ENCODE measurements around the gene FAM76A.

Gene FAM76A

DNA sequence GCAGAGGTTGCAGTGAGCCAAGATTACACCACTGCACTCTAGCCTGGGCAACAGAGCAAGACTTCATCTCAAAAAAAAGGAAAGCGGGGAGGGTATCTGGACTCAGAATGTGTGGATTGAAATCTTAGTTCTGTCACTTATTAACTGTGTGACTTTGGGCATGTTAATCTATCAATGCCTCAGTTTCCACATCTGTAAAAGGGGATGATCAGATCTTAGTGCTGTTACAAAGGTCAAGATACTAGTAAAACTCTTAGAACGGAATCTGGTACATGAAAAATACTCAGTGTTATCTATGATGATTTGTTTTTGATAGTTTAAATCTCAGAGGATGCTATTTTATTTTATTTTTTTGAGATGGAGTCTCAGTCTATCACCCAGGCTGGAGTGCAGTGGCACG lies 10.5 kb downstream of the FAM76A start:
- TF ChIP-seq, protein P1, sequence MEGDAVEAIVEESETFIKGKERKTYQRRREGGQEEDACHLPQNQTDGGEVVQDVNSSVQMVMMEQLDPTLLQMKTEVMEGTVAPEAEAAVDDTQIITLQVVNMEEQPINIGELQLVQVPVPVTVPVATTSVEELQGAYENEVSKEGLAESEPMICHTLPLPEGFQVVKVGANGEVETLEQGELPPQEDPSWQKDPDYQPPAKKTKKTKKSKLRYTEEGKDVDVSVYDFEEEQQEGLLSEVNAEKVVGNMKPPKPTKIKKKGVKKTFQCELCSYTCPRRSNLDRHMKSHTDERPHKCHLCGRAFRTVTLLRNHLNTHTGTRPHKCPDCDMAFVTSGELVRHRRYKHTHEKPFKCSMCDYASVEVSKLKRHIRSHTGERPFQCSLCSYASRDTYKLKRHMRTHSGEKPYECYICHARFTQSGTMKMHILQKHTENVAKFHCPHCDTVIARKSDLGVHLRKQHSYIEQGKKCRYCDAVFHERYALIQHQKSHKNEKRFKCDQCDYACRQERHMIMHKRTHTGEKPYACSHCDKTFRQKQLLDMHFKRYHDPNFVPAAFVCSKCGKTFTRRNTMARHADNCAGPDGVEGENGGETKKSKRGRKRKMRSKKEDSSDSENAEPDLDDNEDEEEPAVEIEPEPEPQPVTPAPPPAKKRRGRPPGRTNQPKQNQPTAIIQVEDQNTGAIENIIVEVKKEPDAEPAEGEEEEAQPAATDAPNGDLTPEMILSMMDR (conservative IDR thresholded peaks at IDR 0.05; ENCODE audit: low read depth, low read length): no peak
- H3K4me2 ChIP-seq: no peak overlapping the region
- no peaks in the 10 kb centered on the region for H4K20me1 ChIP-seq (ENCODE audit: insufficient read depth)
- H3K4me3 ChIP-seq (IDR thresholded peaks at IDR 0.05; ENCODE audit: insufficient read depth, low read depth, low read length): no peak overlapping the region
- no peaks in the 10 kb centered on the region for H3K79me2 ChIP-seq (ENCODE audit: insufficient read depth, low read depth)
- no peak overlapping the region for H3K27ac ChIP-seq
- H3K9ac ChIP-seq: no peak overlapping the region
- H3K27me3 ChIP-seq (ENCODE audit: insufficient read depth, low read depth): no peaks in the 10 kb centered on the region
- no peak overlapping the region for H2AFZ ChIP-seq (ENCODE audit: low read depth)
- no peaks in the 10 kb centered on the region for H3K4me1 ChIP-seq (ENCODE audit: low read depth, poor library complexity, severe bottlenecking)
- H3K36me3 ChIP-seq (ENCODE audit: insufficient read depth): no peaks in the 10 kb centered on the region

DNA sequence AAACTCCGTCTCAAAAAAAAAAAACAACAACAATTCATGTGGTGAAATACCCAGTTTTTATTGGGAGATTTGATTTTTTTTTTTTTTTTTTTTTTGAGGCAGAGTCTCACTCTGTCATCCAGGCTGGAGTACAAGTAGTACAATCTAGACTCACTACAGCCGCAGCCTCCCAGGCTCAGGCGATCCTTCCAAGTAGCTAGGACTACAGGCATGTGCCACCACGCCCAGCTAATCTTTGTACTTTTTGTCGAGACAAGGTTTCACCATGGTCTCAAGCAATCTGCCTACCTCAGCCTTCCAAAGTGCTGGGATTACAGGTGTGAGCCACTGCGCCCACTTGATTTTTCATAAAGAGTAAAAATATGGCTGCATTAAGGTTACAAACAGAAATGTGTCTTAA lies 15.4 kb downstream of the FAM76A start:
- H3K4me3 ChIP-seq (IDR thresholded peaks at IDR 0.05; ENCODE audit: insufficient read depth, low read depth, low read length): no peak overlapping the region
- H4K20me1 ChIP-seq (ENCODE audit: insufficient read depth): no peaks in the 10 kb centered on the region
- TF ChIP-seq, protein P1 (conservative IDR thresholded peaks at IDR 0.05; ENCODE audit: low read depth, low read length): no peak
- H3K4me2 ChIP-seq: no peak overlapping the region
- no peak overlapping the region for H3K9ac ChIP-seq
- no peaks in the 10 kb centered on the region for H3K27me3 ChIP-seq (ENCODE audit: insufficient read depth, low read depth)
- no peak overlapping the region for H3K27ac ChIP-seq
- no peaks in the 10 kb centered on the region for H3K36me3 ChIP-seq (ENCODE audit: insufficient read depth)
- no peaks in the 10 kb centered on the region for H3K79me2 ChIP-seq (ENCODE audit: insufficient read depth, low read depth)
- no peak overlapping the region for H2AFZ ChIP-seq (ENCODE audit: low read depth)
- H3K4me1 ChIP-seq (ENCODE audit: low read depth, poor library complexity, severe bottlenecking): no peaks in the 10 kb centered on the region

DNA sequence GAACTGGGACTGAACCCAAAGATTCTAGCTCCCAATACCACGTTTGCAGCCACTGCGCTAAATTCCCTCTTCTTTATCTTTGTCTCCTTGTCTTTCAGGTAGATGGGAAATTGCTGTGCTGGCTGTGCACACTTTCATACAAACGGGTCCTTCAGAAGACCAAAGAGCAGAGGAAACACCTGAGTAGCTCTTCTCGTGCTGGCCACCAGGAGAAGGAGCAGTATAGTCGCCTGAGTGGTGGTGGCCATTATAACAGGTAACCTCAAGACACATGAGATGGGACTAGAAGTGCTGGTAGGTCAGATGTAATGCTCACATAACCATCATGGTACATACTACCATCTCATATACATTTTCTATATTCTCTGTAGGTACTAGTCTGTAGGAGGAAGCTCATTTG lies 18.8 kb downstream of the FAM76A start:
- no peaks in the 10 kb centered on the region for H3K4me1 ChIP-seq (ENCODE audit: low read depth, poor library complexity, severe bottlenecking)
- no peaks in the 10 kb centered on the region for H3K79me2 ChIP-seq (ENCODE audit: insufficient read depth, low read depth)
- TF ChIP-seq, protein P1 (conservative IDR thresholded peaks at IDR 0.05; ENCODE audit: low read depth, low read length): no peak
- H3K4me3 ChIP-seq (IDR thresholded peaks at IDR 0.05; ENCODE audit: insufficient read depth, low read depth, low read length): no peak overlapping the region
- H4K20me1 ChIP-seq (ENCODE audit: insufficient read depth): no peaks in the 10 kb centered on the region
- H3K36me3 ChIP-seq (ENCODE audit: insufficient read depth): no peaks in the 10 kb centered on the region
- H3K9ac ChIP-seq: no peak overlapping the region
- no peaks in the 10 kb centered on the region for H3K27me3 ChIP-seq (ENCODE audit: insufficient read depth, low read depth)
- H3K4me2 ChIP-seq: no peak overlapping the region
- H3K27ac ChIP-seq: no peak overlapping the region
- H2AFZ ChIP-seq (ENCODE audit: low read depth): no peak overlapping the region

DNA sequence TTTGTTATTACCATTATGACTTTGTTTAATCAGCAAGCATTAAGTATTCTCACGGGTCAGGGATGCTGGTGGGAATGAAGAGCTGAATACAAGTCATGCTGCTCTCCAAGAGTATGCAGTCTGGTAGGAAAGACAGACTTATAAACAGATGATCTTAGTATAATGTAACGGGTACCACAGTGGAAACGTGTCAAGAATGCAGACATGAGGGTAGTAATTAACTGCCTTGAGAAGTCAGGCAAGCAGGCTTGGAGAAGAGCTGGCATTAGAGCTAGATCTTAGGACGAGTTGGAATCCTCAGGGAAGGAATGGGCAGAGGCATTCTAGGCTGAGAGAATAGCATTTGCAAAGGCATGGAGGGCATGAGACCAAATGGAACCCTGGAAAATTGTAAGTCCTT lies 19.7 kb downstream of the FAM76A start:
- Histone ChIP-seq H3K27ac (no peak overlapping the region), H3K4me1 (ENCODE audit: low read depth, poor library complexity, severe bottlenecking) (no peaks in the 10 kb centered on the region), H2AFZ (ENCODE audit: low read depth) (no peak overlapping the region), H3K4me2 (no peak overlapping the region), H4K20me1 (ENCODE audit: insufficient read depth) (no peaks in the 10 kb centered on the region), H3K9ac (no peak overlapping the region), H3K27me3 (ENCODE audit: insufficient read depth, low read depth) (no peaks in the 10 kb centered on the region), H3K4me3 (IDR thresholded peaks at IDR 0.05; ENCODE audit: insufficient read depth, low read depth, low read length) (no peak overlapping the region), H3K79me2 (ENCODE audit: insufficient read depth, low read depth) (no peaks in the 10 kb centered on the region), H3K36me3 (ENCODE audit: insufficient read depth) (no peaks in the 10 kb centered on the region)
- TF ChIP-seq, protein P1 (conservative IDR thresholded peaks at IDR 0.05; ENCODE audit: low read depth, low read length): no peak
